ENCODE measurements around the gene SLC35F3. TPM values are rescaled to one million over a fixed set of nuclear protein-coding genes. Genes with fewer than 3 reads are reported as not detected.
A peak's percentile ranks its signal among the peaks of the same experiment; 100 is the strongest.
"Not testable (repeated sequence)": the region's sequence is repeated elsewhere in the genome, so short reads cannot be mapped to it uniquely, and the experiment has no call there.

Gene SLC35F3
- total RNA-seq, 1 donor from 2014 or later = 0.57 TPM

DNA sequence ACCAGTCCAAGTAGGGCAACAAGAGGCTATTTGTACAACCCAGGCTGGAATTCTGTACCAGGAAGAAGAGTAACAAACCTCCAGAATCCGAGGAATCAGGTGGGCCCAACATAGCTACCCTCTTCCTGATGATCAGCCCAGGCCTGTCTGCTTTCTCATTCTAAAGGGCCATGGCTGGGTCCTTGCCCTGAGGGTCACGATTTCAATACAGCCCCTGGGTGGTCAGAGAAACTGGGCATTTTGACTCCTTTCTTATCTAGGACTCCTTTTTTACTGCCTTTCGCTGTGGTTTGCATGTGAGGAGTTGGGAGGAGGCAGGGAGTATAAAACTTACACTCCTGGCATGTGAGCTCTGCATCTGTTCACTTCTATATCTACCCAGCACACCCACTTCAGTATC, 303.9 kb downstream of the SLC35F3 start:
- H3K4me3 ChIP-seq (ENCODE audit: insufficient read depth, low read depth, low read length) = no peak overlapping the region
- TF ChIP-seq, protein P1, sequence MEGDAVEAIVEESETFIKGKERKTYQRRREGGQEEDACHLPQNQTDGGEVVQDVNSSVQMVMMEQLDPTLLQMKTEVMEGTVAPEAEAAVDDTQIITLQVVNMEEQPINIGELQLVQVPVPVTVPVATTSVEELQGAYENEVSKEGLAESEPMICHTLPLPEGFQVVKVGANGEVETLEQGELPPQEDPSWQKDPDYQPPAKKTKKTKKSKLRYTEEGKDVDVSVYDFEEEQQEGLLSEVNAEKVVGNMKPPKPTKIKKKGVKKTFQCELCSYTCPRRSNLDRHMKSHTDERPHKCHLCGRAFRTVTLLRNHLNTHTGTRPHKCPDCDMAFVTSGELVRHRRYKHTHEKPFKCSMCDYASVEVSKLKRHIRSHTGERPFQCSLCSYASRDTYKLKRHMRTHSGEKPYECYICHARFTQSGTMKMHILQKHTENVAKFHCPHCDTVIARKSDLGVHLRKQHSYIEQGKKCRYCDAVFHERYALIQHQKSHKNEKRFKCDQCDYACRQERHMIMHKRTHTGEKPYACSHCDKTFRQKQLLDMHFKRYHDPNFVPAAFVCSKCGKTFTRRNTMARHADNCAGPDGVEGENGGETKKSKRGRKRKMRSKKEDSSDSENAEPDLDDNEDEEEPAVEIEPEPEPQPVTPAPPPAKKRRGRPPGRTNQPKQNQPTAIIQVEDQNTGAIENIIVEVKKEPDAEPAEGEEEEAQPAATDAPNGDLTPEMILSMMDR (IDR thresholded peaks at IDR 0.05; ENCODE audit: insufficient read depth, low read depth, low read length) = no peak
- no peak for TF ChIP-seq EZH2 (IDR thresholded peaks at IDR 0.05; ENCODE audit: insufficient read depth, low read length)
- H3K27me3 Mint-ChIP-seq (ENCODE audit: low read depth, unreplicated experiment) = peaks cover 7% of the 10 kb centered on the region
- DNase-seq (ENCODE audit: low read depth) (no peak), FAIRE-seq (no peak)
- peak overlapping the region; percentile 4 for H3K27ac Mint-ChIP-seq (ENCODE audit: unreplicated experiment)
- H2AFZ ChIP-seq (ENCODE audit: low read depth, low read length) = no peak overlapping the region
- H3K9ac ChIP-seq (ENCODE audit: low read length) = no peak overlapping the region
- H3K27ac ChIP-seq (ENCODE audit: low read depth, low read length) = no peak overlapping the region
- H3K9me3 Mint-ChIP-seq (ENCODE audit: unreplicated experiment) = peaks cover 3% of the 10 kb centered on the region
- no peak overlapping the region for H3K4me3 Mint-ChIP-seq (ENCODE audit: unreplicated experiment)
- no peaks in the 10 kb centered on the region for H3K79me2 ChIP-seq (ENCODE audit: insufficient read depth, low read length)
- H4K20me1 ChIP-seq (ENCODE audit: insufficient read depth, low read length) = peaks cover 4% of the 10 kb centered on the region
- H3K36me3 ChIP-seq (ENCODE audit: insufficient read depth, low read length) = no peaks in the 10 kb centered on the region
- peaks cover 13% of the 10 kb centered on the region for H3K4me1 ChIP-seq (ENCODE audit: insufficient read depth, low read length)
- H3K4me1 Mint-ChIP-seq (ENCODE audit: low read depth, unreplicated experiment) = peaks cover 11% of the 10 kb centered on the region
- no peaks in the 10 kb centered on the region for H3K9me3 ChIP-seq (ENCODE audit: insufficient read depth, low read depth, low read length)
- peaks cover 2% of the 10 kb centered on the region for H3K36me3 Mint-ChIP-seq (ENCODE audit: low read depth, unreplicated experiment)
- H3K27me3 ChIP-seq (ENCODE audit: insufficient read depth, low read length) = no peaks in the 10 kb centered on the region
- H3K4me2 ChIP-seq (ENCODE audit: low read length) = no peak overlapping the region

DNA sequence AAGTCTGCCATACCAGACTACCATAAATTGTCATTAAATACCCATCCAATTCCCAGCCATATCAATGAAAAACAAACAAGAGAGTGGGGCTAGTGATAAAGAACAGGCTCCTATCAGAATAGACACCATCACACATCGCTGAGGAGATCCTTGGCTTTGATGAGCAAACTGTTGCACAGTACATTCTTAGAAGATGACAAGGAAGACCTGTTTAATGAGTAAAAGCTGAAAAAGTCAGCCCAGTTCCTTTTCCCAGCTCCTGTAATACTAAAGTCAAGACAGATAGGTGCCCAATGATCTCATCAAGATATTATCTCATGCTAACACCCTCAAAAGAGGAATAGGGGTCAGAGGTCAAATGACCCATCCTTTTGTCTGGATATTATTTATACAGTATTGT, 304.3 kb downstream of the SLC35F3 start:
- H3K9ac ChIP-seq (ENCODE audit: low read length) = no peak overlapping the region
- Mint-ChIP-seq H3K36me3 (ENCODE audit: low read depth, unreplicated experiment) (peaks cover 2% of the 10 kb centered on the region), H3K9me3 (ENCODE audit: unreplicated experiment) (peaks cover 3% of the 10 kb centered on the region), H3K4me1 (ENCODE audit: low read depth, unreplicated experiment) (peaks cover 11% of the 10 kb centered on the region), H3K27me3 (ENCODE audit: low read depth, unreplicated experiment) (peaks cover 10% of the 10 kb centered on the region), H3K4me3 (ENCODE audit: unreplicated experiment) (no peak overlapping the region), H3K27ac (ENCODE audit: unreplicated experiment) (peak overlapping the region; percentile 4)
- H3K27ac ChIP-seq (ENCODE audit: low read depth, low read length) = no peak overlapping the region
- H3K9me3 ChIP-seq (ENCODE audit: insufficient read depth, low read depth, low read length) = no peaks in the 10 kb centered on the region
- H3K4me1 ChIP-seq (ENCODE audit: insufficient read depth, low read length) = peaks cover 13% of the 10 kb centered on the region
- H3K27me3 ChIP-seq (ENCODE audit: insufficient read depth, low read length) = no peaks in the 10 kb centered on the region
- no peak overlapping the region for H2AFZ ChIP-seq (ENCODE audit: low read depth, low read length)
- H3K4me3 ChIP-seq (ENCODE audit: insufficient read depth, low read depth, low read length) = no peak overlapping the region
- no peaks in the 10 kb centered on the region for H3K79me2 ChIP-seq (ENCODE audit: insufficient read depth, low read length)
- peak; percentile 67 for DNase-seq (ENCODE audit: low read depth)
- H3K4me2 ChIP-seq (ENCODE audit: low read length) = no peak overlapping the region
- peaks cover 4% of the 10 kb centered on the region for H4K20me1 ChIP-seq (ENCODE audit: insufficient read depth, low read length)
- no peak for TF ChIP-seq EZH2 (IDR thresholded peaks at IDR 0.05; ENCODE audit: insufficient read depth, low read length)
- TF ChIP-seq, protein P1 (IDR thresholded peaks at IDR 0.05; ENCODE audit: insufficient read depth, low read depth, low read length) = no peak
- no peak for FAIRE-seq
- no peaks in the 10 kb centered on the region for H3K36me3 ChIP-seq (ENCODE audit: insufficient read depth, low read length)

DNA sequence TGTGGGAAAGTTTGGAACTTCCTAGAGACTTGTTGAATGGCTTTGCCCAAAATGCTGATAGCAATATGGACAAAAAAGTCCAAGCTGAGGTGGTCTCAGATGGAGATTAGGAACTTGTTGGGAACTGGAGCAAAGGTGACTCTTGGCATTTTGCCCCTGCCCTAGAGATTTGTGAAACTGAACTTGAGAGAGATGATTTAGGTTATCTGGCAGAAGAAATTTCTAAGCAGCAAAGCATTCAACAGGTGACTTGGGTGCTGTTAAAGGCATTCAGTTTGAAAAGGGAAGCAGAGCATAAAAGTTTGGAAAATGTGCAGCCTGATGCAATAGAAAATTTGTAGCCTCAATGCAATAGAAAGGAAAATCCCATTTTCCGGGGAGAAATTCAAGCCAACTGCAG, 306.0 kb downstream of the SLC35F3 start:
- H3K4me2 ChIP-seq (ENCODE audit: low read length); H3K36me3 ChIP-seq (ENCODE audit: insufficient read depth, low read length); DNase-seq (ENCODE audit: low read depth); H3K79me2 ChIP-seq (ENCODE audit: insufficient read depth, low read length); H3K4me3 ChIP-seq (ENCODE audit: insufficient read depth, low read depth, low read length); H3K36me3 Mint-ChIP-seq (ENCODE audit: low read depth, unreplicated experiment); H3K9me3 Mint-ChIP-seq (ENCODE audit: unreplicated experiment); FAIRE-seq; H3K9ac ChIP-seq (ENCODE audit: low read length); H3K27me3 ChIP-seq (ENCODE audit: insufficient read depth, low read length); H3K27ac Mint-ChIP-seq (ENCODE audit: unreplicated experiment); H3K9me3 ChIP-seq (ENCODE audit: insufficient read depth, low read depth, low read length); H3K4me3 Mint-ChIP-seq (ENCODE audit: unreplicated experiment); H2AFZ ChIP-seq (ENCODE audit: low read depth, low read length); H3K27ac ChIP-seq (ENCODE audit: low read depth, low read length); H4K20me1 ChIP-seq (ENCODE audit: insufficient read depth, low read length): not testable (repeated sequence)
- H3K4me1 Mint-ChIP-seq (ENCODE audit: low read depth, unreplicated experiment) = peaks cover 11% of the 10 kb centered on the region
- H3K27me3 Mint-ChIP-seq (ENCODE audit: low read depth, unreplicated experiment) = peaks cover 18% of the 10 kb centered on the region
- H3K4me1 ChIP-seq (ENCODE audit: insufficient read depth, low read length) = peaks cover 18% of the 10 kb centered on the region

DNA sequence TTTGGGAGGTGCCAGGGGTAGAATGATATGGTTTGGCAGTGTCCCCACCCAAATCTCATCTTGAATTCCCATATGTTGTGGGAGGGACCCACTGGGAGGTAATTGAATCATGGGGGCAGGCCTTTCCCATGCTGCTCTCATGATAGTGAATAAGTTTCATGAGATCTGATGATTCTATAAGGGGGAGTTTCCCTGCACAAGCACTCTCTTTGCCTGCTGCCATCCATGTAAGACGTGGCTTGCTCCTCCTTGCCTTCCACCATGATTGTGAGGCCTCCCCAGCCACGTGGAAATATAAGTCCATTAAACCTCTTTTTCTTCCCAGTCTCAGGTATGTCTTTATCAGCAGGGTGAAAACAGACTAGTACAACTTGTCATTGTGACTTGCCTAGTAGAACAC, 307.4 kb downstream of the SLC35F3 start:
- not testable (repeated sequence) for H3K9me3 Mint-ChIP-seq (ENCODE audit: unreplicated experiment); H3K27ac Mint-ChIP-seq (ENCODE audit: unreplicated experiment); H3K79me2 ChIP-seq (ENCODE audit: insufficient read depth, low read length); H3K4me3 ChIP-seq (ENCODE audit: insufficient read depth, low read depth, low read length); H3K4me1 Mint-ChIP-seq (ENCODE audit: low read depth, unreplicated experiment); H3K9ac ChIP-seq (ENCODE audit: low read length); H3K9me3 ChIP-seq (ENCODE audit: insufficient read depth, low read depth, low read length); H2AFZ ChIP-seq (ENCODE audit: low read depth, low read length); H3K36me3 Mint-ChIP-seq (ENCODE audit: low read depth, unreplicated experiment); H3K4me3 Mint-ChIP-seq (ENCODE audit: unreplicated experiment); H3K36me3 ChIP-seq (ENCODE audit: insufficient read depth, low read length); H3K27me3 ChIP-seq (ENCODE audit: insufficient read depth, low read length); DNase-seq (ENCODE audit: low read depth); H3K4me2 ChIP-seq (ENCODE audit: low read length); FAIRE-seq; H3K27ac ChIP-seq (ENCODE audit: low read depth, low read length)
- peaks cover 13% of the 10 kb centered on the region for H3K4me1 ChIP-seq (ENCODE audit: insufficient read depth, low read length)
- H4K20me1 ChIP-seq (ENCODE audit: insufficient read depth, low read length) = peaks cover 12% of the 10 kb centered on the region
- peaks cover 28% of the 10 kb centered on the region for H3K27me3 Mint-ChIP-seq (ENCODE audit: low read depth, unreplicated experiment)

Data from astrocyte (in vitro differentiated cells and primary cell).